ENCODE data around the gene OPN4.

DNA sequence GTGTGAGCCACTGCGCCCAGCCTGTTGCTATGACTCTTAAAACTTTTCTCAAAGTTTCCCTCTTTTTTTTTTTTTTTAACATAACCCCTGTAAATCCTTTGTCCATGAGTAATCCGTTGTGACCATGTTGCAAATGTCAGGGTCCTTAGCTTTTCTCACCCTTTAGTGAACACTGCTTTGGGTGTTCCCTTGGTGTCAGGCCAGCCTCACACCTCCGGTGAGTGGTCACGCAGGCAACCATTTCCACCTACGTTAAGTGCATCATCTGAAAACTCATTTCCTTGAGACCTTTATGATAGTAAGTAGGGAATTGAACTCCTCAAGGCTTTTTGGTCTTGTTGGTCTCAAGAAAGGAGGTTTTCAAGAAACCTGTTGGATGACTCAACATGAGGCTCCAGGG lies 41.3 kb upstream of the OPN4 start:
- TF ChIP-seq, protein P1, sequence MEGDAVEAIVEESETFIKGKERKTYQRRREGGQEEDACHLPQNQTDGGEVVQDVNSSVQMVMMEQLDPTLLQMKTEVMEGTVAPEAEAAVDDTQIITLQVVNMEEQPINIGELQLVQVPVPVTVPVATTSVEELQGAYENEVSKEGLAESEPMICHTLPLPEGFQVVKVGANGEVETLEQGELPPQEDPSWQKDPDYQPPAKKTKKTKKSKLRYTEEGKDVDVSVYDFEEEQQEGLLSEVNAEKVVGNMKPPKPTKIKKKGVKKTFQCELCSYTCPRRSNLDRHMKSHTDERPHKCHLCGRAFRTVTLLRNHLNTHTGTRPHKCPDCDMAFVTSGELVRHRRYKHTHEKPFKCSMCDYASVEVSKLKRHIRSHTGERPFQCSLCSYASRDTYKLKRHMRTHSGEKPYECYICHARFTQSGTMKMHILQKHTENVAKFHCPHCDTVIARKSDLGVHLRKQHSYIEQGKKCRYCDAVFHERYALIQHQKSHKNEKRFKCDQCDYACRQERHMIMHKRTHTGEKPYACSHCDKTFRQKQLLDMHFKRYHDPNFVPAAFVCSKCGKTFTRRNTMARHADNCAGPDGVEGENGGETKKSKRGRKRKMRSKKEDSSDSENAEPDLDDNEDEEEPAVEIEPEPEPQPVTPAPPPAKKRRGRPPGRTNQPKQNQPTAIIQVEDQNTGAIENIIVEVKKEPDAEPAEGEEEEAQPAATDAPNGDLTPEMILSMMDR (IDR thresholded peaks at IDR 0.05), result no peak
- no peak for TF ChIP-seq POLR2A (IDR thresholded peaks at IDR 0.05)

Data from body of pancreas (tissue), 4 donors.